Chondrocyte (in vitro differentiated cells): Measurements from ENCODE around the gene DPP6. TPM values are rescaled to one million over a fixed set of nuclear protein-coding genes. Genes with fewer than 3 reads are reported as not detected.
"Not testable (repeated sequence)": the region's sequence is repeated elsewhere in the genome, so short reads cannot be mapped to it uniquely, and the experiment has no call there.

Source experiments
- DNase-seq: peaks from one replicate; pipeline ENCODE4 v3.0.0; 2021; ENCODE audit warnings: mixed read lengths, low spot score
- H3K27ac Mint-ChIP-seq: one replicate; pipeline ENCODE4 v1.8.0; 2021; ENCODE audit warnings: mild to moderate bottlenecking, moderate library complexity, mixed read lengths; ENCODE audit not compliant: unreplicated experiment
- H3K27me3 Mint-ChIP-seq: 2 replicates; pipeline ENCODE4 v1.8.0; 2021; ENCODE audit warnings: low read depth, mixed read lengths
- H3K36me3 Mint-ChIP-seq: 2 replicates; pipeline ENCODE4 v1.8.0; 2021; ENCODE audit warnings: low read depth, mixed read lengths
- H3K4me1 Mint-ChIP-seq: 2 replicates; pipeline ENCODE4 v1.8.0; 2021; ENCODE audit warnings: low read depth, mild to moderate bottlenecking, mixed read lengths
- H3K4me3 Mint-ChIP-seq: one replicate; pipeline ENCODE4 v1.8.0; 2021; ENCODE audit warnings: mild to moderate bottlenecking, moderate library complexity, mixed read lengths; ENCODE audit not compliant: unreplicated experiment
- H3K9me3 Mint-ChIP-seq: 2 replicates; pipeline ENCODE4 v1.8.0; 2021; ENCODE audit warnings: low read depth, mixed read lengths
- total RNA-seq: library from RNA; stranded (reverse); gene quantifications from 3 replicates; pipeline ENCODE4 v1.2.1, GENCODE V29; 2021
- TF ChIP-seq, protein P1 (sequence below): fragments of 200-600 bp; sonication (generic); IDR thresholded peaks from 2 replicates; pipeline ENCODE4 v1.5.0; 2021; ENCODE audit warnings: antibody characterized with exemption, mild to moderate bottlenecking, moderate library complexity

DPP6 gene
- total RNA-seq, 1 donor from 2014 or later: not detected

DNA sequence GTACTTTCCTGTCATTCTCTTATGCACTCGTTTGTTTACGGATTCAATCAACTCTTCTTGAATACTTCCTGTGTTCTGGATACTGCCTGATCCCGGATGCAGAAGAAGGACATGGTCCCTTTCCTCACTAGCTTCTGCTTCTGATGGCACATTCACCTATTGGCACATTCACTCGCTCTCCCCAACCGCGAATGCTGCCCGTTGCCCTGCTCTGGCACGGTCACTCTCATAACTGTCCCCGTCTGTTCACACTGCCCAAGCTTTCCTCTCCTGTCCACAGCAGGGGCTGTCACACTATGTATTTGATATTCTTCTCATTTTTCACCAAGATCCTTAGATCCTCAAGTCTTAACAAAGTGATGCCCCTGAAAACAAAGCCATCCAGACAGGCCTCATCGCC, 623.4 kb downstream of the DPP6 start:
- Mint-ChIP-seq H3K4me1 (no peaks in the 10 kb centered on the region), H3K27ac (no peak overlapping the region), H3K27me3 (no peaks in the 10 kb centered on the region), H3K9me3 (peaks cover 46% of the 10 kb centered on the region), H3K4me3 (no peak overlapping the region), H3K36me3 (no peaks in the 10 kb centered on the region)
- TF ChIP-seq, protein P1, sequence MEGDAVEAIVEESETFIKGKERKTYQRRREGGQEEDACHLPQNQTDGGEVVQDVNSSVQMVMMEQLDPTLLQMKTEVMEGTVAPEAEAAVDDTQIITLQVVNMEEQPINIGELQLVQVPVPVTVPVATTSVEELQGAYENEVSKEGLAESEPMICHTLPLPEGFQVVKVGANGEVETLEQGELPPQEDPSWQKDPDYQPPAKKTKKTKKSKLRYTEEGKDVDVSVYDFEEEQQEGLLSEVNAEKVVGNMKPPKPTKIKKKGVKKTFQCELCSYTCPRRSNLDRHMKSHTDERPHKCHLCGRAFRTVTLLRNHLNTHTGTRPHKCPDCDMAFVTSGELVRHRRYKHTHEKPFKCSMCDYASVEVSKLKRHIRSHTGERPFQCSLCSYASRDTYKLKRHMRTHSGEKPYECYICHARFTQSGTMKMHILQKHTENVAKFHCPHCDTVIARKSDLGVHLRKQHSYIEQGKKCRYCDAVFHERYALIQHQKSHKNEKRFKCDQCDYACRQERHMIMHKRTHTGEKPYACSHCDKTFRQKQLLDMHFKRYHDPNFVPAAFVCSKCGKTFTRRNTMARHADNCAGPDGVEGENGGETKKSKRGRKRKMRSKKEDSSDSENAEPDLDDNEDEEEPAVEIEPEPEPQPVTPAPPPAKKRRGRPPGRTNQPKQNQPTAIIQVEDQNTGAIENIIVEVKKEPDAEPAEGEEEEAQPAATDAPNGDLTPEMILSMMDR: no peak
- no peak for DNase-seq

DNA sequence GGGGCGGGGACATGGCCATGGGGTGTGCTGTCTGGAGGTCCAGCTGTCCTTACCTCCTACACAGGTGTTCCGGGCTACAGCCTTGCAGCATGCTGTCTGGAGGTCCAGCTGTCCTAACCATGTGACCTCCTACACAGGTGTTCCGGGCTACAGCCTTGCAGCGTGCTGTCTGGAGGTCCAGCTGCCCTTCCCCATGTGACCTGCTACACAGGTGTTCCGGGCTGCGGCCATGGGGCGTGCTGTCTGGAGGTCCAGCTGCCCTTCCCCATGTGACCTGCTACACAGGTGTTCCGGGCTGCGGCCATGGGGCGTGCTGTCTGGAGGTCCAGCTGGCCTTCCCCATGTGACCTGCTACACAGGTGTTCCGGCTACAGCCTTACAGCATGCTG, 623.8 kb downstream of the DPP6 start:
- H3K27ac Mint-ChIP-seq, H3K4me3 Mint-ChIP-seq, H3K4me1 Mint-ChIP-seq, H3K27me3 Mint-ChIP-seq, H3K36me3 Mint-ChIP-seq, DNase-seq: not testable (repeated sequence)
- peaks cover 44% of the 10 kb centered on the region for H3K9me3 Mint-ChIP-seq

DNA sequence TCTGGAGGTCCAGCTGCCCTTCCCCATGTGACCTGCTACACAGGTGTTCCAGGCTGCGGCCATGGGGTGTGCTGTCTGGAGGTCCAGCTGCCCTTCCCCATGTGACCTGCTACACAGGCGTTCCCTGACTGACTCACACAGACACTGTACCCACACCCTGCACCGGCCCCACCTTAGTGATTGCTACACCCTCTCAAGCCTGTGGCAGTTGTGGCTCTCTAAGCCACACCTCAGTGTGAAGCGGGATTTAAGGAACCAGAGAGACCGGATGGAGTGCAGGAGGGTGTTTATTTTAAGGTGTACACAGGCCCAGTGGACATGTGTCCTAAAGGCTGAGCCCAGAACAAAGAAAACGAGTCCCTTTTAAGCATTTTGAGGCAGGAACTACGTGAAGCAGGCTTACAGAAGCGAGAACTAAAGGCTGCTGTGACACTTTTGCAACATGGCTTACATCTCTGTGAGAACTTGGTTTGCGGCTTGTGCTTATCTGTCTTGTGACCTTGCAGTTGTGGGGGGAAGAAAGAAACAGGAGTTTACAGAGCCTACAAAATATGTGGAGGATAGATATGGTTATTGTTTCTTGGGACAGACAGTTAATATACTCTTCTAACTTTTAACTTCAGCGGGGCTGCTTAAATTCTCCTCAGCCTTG, 624.4 kb downstream of the DPP6 start:
- Mint-ChIP-seq H3K4me3 (no peak overlapping the region), H3K27me3 (no peaks in the 10 kb centered on the region), H3K27ac (no peak overlapping the region), H3K36me3 (no peaks in the 10 kb centered on the region), H3K4me1 (no peaks in the 10 kb centered on the region), H3K9me3 (peaks cover 47% of the 10 kb centered on the region)
- no peak for DNase-seq
- TF ChIP-seq, protein P1: no peak

DNA sequence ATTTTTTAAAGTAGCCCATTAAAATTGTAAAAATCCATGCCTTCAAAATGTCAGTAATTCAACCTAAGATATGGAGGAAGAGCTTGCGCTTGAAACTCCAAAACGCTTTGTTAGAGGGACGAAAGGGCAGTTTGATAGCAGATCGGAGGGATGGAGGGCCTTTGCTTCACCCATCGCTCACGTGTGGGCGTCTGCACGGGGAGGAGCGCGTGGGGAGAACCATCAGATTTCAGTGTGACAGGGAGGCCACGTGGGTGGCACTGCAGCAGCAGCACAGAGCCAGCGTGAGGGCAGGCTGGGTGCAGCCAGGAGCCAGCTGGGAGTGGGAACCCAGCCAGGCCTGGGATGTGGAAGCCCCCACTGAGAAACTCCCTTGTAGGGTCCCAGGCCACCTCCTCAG, 625.3 kb downstream of the DPP6 start:
- H3K4me3 Mint-ChIP-seq: no peak overlapping the region
- TF ChIP-seq, protein P1: no peak
- no peaks in the 10 kb centered on the region for H3K4me1 Mint-ChIP-seq
- no peak overlapping the region for H3K27ac Mint-ChIP-seq
- no peaks in the 10 kb centered on the region for H3K36me3 Mint-ChIP-seq
- peaks cover 47% of the 10 kb centered on the region for H3K9me3 Mint-ChIP-seq
- no peaks in the 10 kb centered on the region for H3K27me3 Mint-ChIP-seq
- DNase-seq: no peak

DNA sequence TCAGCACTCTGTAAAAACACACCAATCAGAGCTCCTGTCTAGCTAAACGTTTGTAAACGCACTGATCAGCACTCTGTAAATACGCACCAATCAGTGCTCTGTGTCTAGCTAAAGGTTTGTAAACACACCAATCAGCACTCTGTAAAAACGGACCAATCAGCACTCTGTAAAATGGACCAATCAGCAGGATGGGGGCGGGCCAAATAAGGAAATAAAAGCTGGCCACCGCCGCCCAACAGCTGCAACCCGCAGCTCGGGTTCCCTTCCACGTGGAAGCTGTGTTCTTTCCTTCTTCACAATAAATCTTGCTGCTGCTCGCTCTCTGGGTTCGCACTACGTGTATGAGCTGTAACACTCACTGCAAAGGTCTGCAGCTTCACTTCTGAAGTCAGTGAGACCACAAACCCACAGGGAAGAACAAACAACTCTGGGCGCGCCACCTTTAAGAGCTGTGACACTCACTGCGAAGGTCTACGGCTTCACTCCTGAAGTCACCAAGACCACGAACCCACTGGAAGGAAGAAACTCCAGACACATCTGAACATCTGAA, 625.9 kb downstream of the DPP6 start:
- not testable (repeated sequence) for H3K4me3 Mint-ChIP-seq, H3K27ac Mint-ChIP-seq, H3K36me3 Mint-ChIP-seq, H3K4me1 Mint-ChIP-seq, DNase-seq, H3K27me3 Mint-ChIP-seq
- peaks cover 48% of the 10 kb centered on the region for H3K9me3 Mint-ChIP-seq

DNA sequence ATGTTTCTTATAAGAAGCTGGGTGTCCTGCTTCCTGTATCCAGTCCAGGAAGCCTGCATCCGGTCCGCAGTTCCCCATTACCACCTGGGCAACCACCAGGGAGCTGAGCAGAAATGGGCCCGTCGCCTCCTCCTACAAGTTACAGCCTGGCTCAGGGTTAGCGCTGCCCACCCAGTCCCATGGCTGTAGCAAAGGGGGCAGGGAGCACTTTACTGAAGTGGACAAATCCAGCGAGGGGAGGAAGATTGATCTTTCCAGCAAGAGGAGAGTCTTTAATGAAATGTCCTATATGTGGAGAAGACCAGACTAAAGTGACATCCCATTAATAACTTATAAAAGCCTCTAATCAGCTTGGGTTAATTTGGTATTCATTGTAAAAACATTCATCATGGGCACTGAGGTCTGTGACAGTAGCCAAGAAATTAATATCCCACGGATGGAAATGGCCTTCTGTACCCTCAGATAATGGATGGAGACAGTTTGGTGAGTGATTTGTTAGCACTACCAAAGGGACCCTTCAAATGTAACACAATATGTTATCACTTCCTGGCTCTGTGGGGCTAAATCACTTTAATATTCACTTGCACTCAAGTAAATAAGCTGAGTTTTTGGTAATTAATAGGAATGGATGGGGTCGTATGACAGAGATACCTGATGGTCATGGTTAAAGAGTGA, 627.3 kb downstream of the DPP6 start:
- Mint-ChIP-seq H3K36me3 (no peaks in the 10 kb centered on the region), H3K27ac (no peak overlapping the region), H3K27me3 (no peaks in the 10 kb centered on the region), H3K4me3 (no peak overlapping the region), H3K4me1 (no peaks in the 10 kb centered on the region), H3K9me3 (peaks cover 48% of the 10 kb centered on the region)
- TF ChIP-seq, protein P1: no peak
- no peak for DNase-seq
